Measurements from ENCODE around the gene USP24. TPM values are rescaled to one million over a fixed set of nuclear protein-coding genes. Genes with fewer than 3 reads are reported as not detected.

The USP24 gene
- total and polyA plus RNA-seq, 2 donors (not counting 3 experiments of a cell fraction or from before 2014, with no cell fraction given) = 8.2 to 30.0 TPM

DNA sequence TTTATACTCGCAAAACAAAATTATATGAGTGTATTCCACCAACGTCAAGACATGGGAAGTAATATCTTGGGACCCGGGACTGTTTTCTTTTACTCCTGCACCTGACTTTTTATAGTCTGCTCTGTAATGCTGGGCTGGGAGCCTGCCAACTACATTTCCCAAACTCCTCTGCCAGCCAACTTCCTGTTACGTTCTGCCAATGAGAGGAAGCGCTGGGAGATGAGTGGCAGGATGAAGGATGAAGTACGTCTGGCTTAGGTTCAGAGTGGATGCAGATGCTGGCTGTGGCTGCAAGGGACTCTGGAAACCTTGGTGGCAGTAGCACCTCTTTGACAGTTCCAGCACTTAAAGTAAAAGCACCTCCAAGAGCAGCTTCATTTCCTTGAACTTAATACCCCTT lies 59.6 kb downstream of the USP24 start:
- FAIRE-seq (peak; percentile 89), DNase-seq (ENCODE audit: low read depth, low spot score) (peak; percentile 61)
- Histone ChIP-seq H3K9me3 (replicated peaks; ENCODE audit: control insufficient read depth, insufficient read depth, low read length) (no peaks in the 10 kb centered on the region), H2AFZ (ENCODE audit: low read depth, low read length) (no peak overlapping the region), H3K4me2 (ENCODE audit: insufficient read depth, low read length) (no peak overlapping the region), H4K20me1 (replicated peaks; ENCODE audit: control insufficient read depth, extremely low read depth, insufficient read depth, low read length) (no peaks in the 10 kb centered on the region), H3K27ac (ENCODE audit: insufficient read depth, low read depth, low read length) (no peak overlapping the region), H3K4me3 (replicated peaks in 1 of 3; ENCODE audit: insufficient read depth in 1 of 3, low read depth in 1 of 3, low read length in 3 of 3) (no peak overlapping the region), H3K9me1 (replicated peaks; ENCODE audit: control insufficient read depth, extremely low read depth, insufficient read depth, low read length) (no peaks in the 10 kb centered on the region), H3K36me3 (ENCODE audit: control insufficient read depth in 2 of 2, extremely low read depth in 1 of 2, insufficient read depth in 2 of 2, low read length in 2 of 2) (peaks cover 5 to 11% of the 10 kb centered on the region in 2 experiments), H3K27me3 (ENCODE audit: control insufficient read depth in 2 of 2, insufficient read depth in 2 of 2, low read length in 2 of 2) (no peaks in the 10 kb centered on the region), H3K4me1 (ENCODE audit: control insufficient read depth, extremely low read depth, insufficient read depth, low read length) (no peaks in the 10 kb centered on the region), H3K79me2 (ENCODE audit: control insufficient read depth, insufficient read depth, low read length) (no peaks in the 10 kb centered on the region), H3K9ac (replicated peaks; ENCODE audit: extremely low read depth, insufficient read depth, low read length) (no peak overlapping the region)
- no peak for TF ChIP-seq POLR2A (IDR thresholded peaks at IDR 0.05; ENCODE audit: low read depth, low read length)
- no peak for TF ChIP-seq MYC (IDR thresholded peaks at IDR 0.05; ENCODE audit: low read depth, low read length)
- TF ChIP-seq EZH2 (IDR thresholded peaks at IDR 0.05; ENCODE audit: borderline replicate concordance, low read depth, low read length, severe bottlenecking) = no peak
- TF ChIP-seq FOS (IDR thresholded peaks at IDR 0.05; ENCODE audit: borderline replicate concordance, insufficient read depth, low read length) = no peak
- TF ChIP-seq POLR2AphosphoS5 (IDR thresholded peaks at IDR 0.05; ENCODE audit: insufficient read depth, low read depth, low read length) = no peak
- TF ChIP-seq JUN (IDR thresholded peaks at IDR 0.05; ENCODE audit: borderline replicate concordance, insufficient read depth, insufficient read length, low read depth) = no peak
- TF ChIP-seq, protein P1, sequence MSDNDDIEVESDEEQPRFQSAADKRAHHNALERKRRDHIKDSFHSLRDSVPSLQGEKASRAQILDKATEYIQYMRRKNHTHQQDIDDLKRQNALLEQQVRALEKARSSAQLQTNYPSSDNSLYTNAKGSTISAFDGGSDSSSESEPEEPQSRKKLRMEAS (IDR thresholded peaks at IDR 0.05; ENCODE audit: insufficient read depth, insufficient read length) = no peak
- TF ChIP-seq, protein P2, sequence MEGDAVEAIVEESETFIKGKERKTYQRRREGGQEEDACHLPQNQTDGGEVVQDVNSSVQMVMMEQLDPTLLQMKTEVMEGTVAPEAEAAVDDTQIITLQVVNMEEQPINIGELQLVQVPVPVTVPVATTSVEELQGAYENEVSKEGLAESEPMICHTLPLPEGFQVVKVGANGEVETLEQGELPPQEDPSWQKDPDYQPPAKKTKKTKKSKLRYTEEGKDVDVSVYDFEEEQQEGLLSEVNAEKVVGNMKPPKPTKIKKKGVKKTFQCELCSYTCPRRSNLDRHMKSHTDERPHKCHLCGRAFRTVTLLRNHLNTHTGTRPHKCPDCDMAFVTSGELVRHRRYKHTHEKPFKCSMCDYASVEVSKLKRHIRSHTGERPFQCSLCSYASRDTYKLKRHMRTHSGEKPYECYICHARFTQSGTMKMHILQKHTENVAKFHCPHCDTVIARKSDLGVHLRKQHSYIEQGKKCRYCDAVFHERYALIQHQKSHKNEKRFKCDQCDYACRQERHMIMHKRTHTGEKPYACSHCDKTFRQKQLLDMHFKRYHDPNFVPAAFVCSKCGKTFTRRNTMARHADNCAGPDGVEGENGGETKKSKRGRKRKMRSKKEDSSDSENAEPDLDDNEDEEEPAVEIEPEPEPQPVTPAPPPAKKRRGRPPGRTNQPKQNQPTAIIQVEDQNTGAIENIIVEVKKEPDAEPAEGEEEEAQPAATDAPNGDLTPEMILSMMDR (IDR thresholded peaks at IDR 0.05; ENCODE audit: extremely low read depth in 1 of 2, insufficient read depth in 1 of 2, low read depth in 1 of 2, low read length in 2 of 2) = no peak
- no peak for TF ChIP-seq GATA2 (IDR thresholded peaks at IDR 0.05; ENCODE audit: insufficient read depth, insufficient read length, low read depth, low read length)
- BruUV-seq (replicated peaks) = no TSS peak
- ChIA-PET CTCF (no interaction called here), POLR2A (no interaction called here)
- intact Hi-C loops (cut with micrococcal nuclease) = no loop called here
- dilution Hi-C loops (cut with MboI; ENCODE audit: extremely low pct_ligation_motif_present, low sequenced_read_pairs) = no loop called here

Data from endothelial cell of umbilical vein (primary cell).